ENCODE measurements around the gene NRXN3. TPM values are rescaled to one million over a fixed set of nuclear protein-coding genes. Genes with fewer than 3 reads are reported as not detected.

The NRXN3 gene
- total RNA-seq, 1 experiment from 2014 or later: 0.07 TPM

DNA sequence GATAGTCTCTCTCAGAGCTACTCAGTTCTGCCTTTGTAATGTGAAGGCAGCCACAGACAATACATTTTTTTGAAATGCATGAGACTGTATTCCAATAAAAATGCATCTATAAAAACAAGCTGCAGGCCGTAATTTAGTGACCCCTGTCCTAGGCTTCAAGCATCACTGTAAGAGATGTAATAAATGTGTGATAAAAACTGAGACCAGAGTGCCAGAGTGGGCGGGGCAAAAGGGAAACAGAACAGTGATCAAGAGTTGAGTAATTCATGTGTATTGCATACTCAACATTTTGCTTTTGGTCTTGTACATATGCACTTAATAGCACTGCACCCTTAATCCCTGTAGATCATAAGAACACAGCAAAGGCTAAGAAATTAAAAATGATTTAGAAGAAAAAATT lies 1297.7 kb downstream of the NRXN3 start:
- Histone ChIP-seq H3K9me3 (no peaks in the 10 kb centered on the region), H3K4me3 (no peak overlapping the region), H3K36me3 (no peaks in the 10 kb centered on the region), H3K27me3 (no peaks in the 10 kb centered on the region)
- no peak for DNase-seq

DNA sequence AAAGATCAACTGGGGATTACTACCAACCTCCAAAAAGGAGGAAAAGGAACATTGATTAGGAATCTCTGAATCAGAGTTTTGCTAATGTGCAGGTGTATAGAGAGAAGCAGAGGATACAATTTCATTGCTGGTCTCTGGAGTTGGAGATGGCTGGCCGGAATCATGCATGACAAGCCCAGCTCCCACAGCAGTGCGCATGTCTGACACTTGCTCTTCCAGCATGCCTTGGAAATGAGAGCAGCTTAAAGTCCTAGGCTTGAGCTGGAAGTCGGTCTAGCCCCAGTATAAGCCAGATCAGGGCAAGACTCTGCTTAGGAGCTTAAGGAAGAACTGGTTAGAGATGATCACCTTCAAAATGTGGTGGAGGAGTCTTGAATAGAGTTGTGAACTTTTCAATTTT lies 1298.3 kb downstream of the NRXN3 start:
- H3K9me3 ChIP-seq: no peaks in the 10 kb centered on the region
- DNase-seq: no peak
- H3K36me3 ChIP-seq: no peaks in the 10 kb centered on the region
- no peak overlapping the region for H3K4me3 ChIP-seq
- no peaks in the 10 kb centered on the region for H3K27me3 ChIP-seq

DNA sequence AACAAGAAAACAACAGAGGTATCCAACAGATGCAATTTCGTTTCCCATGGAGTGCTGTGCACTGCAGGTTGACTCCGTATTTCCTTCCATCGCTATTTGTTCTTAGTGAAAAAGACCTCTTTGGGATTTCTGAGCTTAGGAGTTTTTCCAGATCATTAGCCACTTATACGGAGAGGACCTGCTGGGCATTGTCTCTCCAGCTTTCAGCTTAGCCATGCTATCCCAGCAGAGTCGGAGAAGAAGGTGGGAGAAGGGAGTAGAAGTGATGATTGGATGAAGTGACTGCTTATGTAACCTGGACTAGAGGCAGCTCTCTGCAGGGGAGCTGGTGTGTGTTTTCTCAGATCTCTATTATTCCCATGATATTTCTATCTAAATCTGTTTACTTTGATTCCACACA lies 1303.5 kb downstream of the NRXN3 start:
- no peak for DNase-seq
- H3K36me3 ChIP-seq: no peaks in the 10 kb centered on the region
- H3K27me3 ChIP-seq: no peaks in the 10 kb centered on the region
- no peaks in the 10 kb centered on the region for H3K9me3 ChIP-seq
- H3K4me3 ChIP-seq: no peak overlapping the region

DNA sequence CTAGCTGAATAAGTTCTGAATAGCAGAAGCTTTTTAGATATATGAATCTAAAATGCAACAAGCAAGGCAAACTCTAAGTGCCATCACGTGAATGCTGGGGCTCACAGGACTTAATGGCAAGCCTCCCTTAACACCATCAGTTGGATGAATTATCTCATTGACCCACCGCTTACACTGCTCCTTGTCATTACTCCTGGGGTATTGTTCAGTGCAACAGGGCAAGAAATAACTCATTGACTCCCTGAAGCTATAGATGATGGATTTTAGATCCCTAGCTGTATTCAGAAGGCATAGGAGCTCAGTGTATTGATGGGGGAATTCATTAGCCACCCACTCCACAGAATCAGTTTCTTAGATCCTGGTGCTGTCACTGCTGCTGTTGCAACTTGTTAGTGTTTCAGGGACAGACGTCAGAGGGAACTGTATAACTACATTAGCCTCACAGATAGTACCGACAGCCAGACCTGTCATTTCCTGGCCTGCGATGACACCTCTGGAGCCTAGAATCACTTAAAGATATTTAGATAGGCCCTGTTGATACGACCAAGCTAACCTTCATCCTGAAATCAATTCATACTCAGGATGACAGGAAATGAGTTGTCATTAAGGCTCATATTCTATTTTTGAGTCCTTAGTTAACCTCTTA lies 1305.8 kb downstream of the NRXN3 start:
- H3K27me3 ChIP-seq: no peaks in the 10 kb centered on the region
- no peaks in the 10 kb centered on the region for H3K9me3 ChIP-seq
- H3K36me3 ChIP-seq: no peaks in the 10 kb centered on the region
- DNase-seq: no peak
- H3K4me3 ChIP-seq: no peak overlapping the region

DNA sequence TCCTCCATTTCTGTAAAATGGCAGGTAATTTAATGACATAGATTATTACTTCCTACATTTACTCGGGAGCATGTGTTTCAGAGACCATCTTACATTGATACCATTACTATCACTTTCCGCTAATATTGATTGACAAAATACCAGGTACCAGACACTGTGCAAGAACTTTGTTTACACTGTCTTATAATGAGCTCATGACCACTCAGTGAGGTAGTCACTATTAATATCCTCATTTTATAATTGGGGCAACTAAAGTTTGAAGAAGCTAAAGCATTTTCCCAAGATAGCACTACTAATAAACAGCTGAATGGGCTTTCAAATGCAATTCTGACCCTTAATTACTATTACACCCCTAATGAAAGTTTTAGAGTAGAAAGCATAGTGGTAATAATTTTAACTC lies 1306.4 kb downstream of the NRXN3 start:
- Histone ChIP-seq H3K4me3 (no peak overlapping the region), H3K27me3 (no peaks in the 10 kb centered on the region), H3K9me3 (no peaks in the 10 kb centered on the region), H3K36me3 (no peaks in the 10 kb centered on the region)
- DNase-seq: no peak

DNA sequence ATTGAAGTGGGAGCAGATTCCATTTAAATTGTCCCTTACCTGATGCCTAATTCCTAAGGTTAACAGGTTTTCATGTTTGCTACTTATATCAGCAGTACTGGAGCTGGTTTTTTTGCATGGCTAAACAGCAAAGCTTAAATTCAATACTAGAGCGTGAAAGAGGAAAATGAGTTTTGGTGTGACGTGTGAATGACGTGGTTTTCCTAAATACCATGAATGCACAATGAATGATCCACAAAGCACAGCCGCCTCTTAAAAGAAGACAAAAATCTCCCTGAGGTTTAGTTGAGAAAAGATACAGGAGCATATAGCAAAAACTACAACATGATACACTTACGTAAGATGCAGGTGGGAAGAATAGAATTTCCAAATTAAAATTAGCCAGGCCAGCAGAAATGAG lies 1310.0 kb downstream of the NRXN3 start:
- Histone ChIP-seq H3K27me3 (no peaks in the 10 kb centered on the region), H3K36me3 (no peaks in the 10 kb centered on the region), H3K4me3 (no peak overlapping the region), H3K9me3 (no peaks in the 10 kb centered on the region)
- no peak for DNase-seq

DNA sequence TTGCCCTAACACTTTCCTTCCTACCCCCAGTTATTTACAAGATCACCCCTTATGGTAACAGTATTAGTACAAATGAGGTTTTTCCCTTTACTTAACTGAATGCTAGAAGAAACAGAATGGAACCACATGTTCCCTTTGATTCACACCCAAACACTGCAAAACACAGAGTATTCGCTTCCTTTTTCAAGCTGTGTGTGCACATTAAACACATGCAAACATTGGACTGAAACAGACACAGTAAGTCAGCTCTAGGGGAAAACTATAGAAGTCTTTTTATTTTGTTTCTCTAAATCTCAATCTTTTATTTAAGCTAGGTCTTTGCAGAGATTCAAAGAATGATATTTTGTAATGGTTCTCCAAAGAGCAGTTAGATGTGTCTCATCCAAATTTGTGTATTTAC lies 1312.7 kb downstream of the NRXN3 start:
- no peak for DNase-seq
- H3K4me3 ChIP-seq: no peak overlapping the region
- no peaks in the 10 kb centered on the region for H3K36me3 ChIP-seq
- H3K9me3 ChIP-seq: no peaks in the 10 kb centered on the region
- no peaks in the 10 kb centered on the region for H3K27me3 ChIP-seq

DNA sequence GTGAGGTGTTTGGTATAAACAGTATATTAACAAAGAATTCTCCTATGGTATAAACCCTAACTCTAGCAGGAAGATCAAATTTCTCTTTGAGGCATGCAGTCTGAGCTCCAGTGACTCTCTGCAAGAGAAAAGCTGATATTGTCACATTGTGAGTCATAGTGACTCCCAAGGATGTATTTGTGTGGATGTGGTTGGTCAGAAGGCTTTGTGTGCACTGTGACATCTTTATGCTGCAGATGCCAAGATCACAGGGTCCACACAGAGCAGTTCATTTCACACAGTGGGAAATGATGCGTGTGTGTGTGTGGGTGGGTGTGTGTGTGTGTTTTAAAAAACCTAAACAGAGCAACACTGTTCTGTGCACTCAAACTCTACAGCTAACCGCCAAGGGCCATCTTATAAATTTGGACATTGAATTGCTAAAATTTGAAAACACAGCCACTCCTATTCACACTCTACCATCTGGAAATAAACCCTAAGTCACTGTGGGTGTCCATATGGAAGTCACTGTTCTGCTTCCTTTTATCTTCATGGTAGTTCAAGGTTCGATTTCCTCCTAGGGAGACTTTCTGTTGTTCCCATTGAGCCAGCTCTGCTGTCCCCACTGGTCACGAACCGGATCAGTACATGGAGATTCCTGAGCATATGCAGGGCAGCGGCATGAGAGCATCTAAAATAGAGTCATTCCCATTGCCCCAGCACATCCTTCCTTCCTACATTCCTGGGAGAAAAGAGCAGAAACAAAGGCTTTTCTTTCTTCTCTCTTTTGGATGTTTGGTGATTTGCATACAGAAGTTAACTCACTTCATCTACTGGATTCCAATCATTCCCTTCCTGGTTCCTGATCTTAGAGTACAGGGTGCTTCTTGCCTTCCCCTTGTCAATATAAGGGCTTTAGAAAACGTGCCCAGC lies 1313.6 kb downstream of the NRXN3 start:
- no peaks in the 10 kb centered on the region for H3K9me3 ChIP-seq
- H3K27me3 ChIP-seq: no peaks in the 10 kb centered on the region

DNA sequence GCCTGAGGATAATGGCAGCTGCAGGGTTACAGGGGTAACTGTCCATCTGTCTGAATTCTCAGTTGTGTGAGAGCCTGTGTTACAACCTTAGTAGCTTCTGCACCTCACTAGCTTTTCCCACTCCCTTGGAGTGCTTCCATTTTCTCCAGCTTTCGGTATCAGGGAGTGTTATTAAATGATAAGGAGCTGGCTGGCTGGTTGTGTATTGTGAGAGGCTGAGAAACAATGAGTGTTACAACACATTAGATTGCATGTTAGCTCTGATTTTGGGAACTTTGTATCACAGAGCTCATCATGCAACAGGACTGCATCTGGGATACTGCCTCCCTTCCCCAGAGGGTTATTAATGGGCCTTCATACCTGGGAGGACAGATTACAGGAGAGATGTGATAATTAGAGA lies 1317.5 kb downstream of the NRXN3 start:
- Histone ChIP-seq H3K4me3 (no peak overlapping the region), H3K27me3 (no peaks in the 10 kb centered on the region), H3K36me3 (no peaks in the 10 kb centered on the region), H3K9me3 (no peaks in the 10 kb centered on the region)
- DNase-seq: no peak

More for the DNA sequence above, 1313.6 kb downstream of the NRXN3 start:
- no peak overlapping the region for H3K4me3 ChIP-seq
- DNase-seq: no peak
- no peaks in the 10 kb centered on the region for H3K36me3 ChIP-seq

DNA sequence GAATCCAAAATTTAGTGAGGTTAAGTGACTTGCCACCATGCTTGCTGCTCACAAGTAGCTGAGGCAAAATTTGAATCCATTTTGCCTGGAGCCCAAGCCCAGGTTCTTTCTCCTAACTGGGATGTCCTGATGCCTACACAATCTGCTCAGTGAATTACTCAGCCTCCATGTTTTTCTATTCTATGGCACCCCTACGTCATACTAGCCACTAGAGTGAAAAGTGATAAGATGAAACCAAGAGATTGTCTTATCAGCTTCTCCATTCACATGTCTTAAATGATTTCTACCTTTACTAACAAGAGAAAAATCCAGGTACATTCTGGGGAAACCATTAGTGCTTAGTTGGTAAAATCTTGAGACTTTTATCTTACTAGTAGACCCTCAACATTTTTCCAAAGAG lies 1321.0 kb downstream of the NRXN3 start:
- Histone ChIP-seq H3K9me3 (no peaks in the 10 kb centered on the region), H3K27me3 (no peaks in the 10 kb centered on the region), H3K36me3 (no peaks in the 10 kb centered on the region), H3K4me3 (no peak overlapping the region)
- DNase-seq: no peak

DNA sequence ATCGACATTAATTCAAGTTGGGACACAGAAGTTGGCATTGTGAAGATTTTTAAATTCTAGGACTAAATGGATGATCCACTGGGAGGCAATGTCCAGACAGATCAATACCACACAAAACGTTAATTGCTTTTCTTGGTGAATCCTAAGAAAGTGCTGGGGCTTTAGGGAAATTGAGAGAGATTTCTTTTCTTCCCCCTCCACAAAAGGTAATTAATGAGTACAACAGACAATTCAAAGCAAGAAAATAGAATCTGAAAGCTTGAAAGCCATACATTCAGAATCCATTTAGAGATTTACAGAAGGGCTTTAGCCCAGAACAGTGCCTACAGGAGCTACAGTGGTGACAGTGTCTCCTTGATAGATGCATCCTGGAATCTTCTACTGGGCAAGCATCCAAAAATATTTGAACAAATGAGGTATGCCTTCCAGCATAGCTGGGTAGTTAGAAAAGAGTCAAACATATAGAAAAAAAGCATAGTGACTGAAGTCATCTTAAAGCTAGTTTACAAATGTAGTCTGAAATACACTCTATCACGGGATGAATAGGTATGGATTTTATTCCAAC lies 1323.0 kb downstream of the NRXN3 start:
- no peaks in the 10 kb centered on the region for H3K9me3 ChIP-seq
- no peaks in the 10 kb centered on the region for H3K27me3 ChIP-seq
- H3K36me3 ChIP-seq: no peaks in the 10 kb centered on the region
- no peak overlapping the region for H3K4me3 ChIP-seq
- DNase-seq: no peak

DNA sequence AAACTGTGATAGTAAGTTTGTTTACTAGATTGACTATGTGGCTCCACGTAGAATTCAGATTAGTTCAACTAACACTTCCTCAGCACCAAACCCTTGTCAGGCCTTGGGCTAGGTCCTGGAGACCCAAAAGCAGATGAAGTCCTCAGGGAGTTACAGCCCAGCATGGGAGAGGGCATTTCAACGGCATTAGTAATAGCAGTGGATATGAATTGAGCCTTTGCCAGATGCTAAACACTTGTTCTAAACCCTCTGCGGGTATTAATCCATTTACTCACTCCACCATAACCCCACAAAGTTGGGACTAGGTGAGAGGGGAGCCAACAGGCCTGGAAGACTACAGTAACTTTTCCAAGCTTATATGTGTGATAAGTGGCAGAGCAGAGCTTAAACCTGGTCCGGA lies 1326.5 kb downstream of the NRXN3 start:
- H3K9me3 ChIP-seq: no peaks in the 10 kb centered on the region
- H3K4me3 ChIP-seq: no peak overlapping the region
- H3K27me3 ChIP-seq: no peaks in the 10 kb centered on the region
- DNase-seq: peak; percentile 7
- H3K36me3 ChIP-seq: no peaks in the 10 kb centered on the region

DNA sequence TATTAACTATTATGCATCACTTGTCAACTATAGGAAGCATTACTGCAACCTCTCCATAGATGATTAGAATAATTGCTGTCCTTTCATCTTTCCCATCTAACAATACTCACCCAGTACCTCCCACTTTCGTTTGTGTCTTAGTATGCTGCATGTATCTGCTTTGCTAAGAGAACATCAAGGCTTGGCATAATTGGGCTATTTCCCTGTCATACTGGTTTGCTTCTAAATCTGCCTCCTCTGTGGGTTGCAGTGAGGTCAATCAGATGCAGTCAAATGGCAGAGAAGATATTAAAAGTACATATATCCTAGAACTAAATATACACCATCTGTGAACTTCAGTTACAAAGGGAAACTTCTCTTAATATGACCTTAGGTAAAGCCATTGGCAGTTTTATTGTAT lies 1330.3 kb downstream of the NRXN3 start:
- DNase-seq: no peak
- Histone ChIP-seq H3K4me3 (no peak overlapping the region), H3K9me3 (no peaks in the 10 kb centered on the region), H3K36me3 (no peaks in the 10 kb centered on the region), H3K27me3 (no peaks in the 10 kb centered on the region)

DNA sequence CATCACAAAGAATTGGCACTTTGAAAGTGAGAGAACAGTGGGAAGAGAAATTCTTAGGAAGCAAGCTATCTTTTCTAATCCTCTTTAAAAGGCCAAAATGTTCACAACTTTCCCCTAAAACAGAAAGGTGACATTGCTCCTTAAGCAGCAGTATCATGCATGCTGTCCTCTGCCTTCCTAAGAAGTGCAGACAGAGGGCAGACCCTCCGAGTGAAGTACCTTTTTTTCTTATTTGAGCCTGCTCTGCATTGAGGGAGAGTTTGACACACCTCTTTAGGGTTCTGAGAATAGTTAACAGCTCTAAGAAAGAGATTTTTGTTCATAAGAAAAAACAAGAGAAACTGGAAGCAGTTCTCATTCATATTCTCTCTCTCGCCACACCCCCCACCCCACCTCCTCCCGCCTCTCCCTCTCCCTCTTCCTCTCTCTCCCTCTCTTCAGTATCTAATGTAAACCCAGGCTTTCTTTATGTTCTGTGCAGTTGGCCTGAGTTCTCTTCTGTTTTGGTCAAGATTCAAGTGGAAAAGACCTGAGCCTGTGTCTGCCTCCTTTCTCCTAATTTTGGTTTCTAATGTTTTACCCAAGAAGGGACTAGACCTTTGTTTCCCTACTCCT lies 1332.1 kb downstream of the NRXN3 start:
- no peaks in the 10 kb centered on the region for H3K9me3 ChIP-seq
- no peak for DNase-seq
- H3K36me3 ChIP-seq: no peaks in the 10 kb centered on the region
- no peaks in the 10 kb centered on the region for H3K27me3 ChIP-seq
- no peak overlapping the region for H3K4me3 ChIP-seq

DNA sequence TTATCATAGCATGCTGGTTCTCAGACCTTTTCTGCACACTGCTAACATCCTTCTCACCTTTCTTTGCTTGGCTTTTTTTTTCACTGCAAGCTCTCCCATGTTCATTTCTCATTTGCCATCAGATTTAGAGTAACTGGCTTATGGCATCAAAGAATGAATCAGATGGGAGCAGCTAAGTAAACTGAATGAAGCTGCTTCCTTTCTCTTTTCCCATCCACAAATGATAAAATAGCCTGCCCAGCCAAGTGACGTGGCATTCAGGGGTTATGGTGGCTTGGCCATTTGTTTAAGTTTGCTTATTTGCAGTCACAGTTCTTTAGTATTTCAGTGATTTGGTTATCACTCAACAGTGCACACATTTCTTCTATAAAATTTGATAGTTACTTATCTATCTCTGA lies 1332.6 kb downstream of the NRXN3 start:
- no peak overlapping the region for H3K4me3 ChIP-seq
- no peaks in the 10 kb centered on the region for H3K36me3 ChIP-seq
- H3K9me3 ChIP-seq: no peaks in the 10 kb centered on the region
- no peak for DNase-seq
- no peaks in the 10 kb centered on the region for H3K27me3 ChIP-seq

DNA sequence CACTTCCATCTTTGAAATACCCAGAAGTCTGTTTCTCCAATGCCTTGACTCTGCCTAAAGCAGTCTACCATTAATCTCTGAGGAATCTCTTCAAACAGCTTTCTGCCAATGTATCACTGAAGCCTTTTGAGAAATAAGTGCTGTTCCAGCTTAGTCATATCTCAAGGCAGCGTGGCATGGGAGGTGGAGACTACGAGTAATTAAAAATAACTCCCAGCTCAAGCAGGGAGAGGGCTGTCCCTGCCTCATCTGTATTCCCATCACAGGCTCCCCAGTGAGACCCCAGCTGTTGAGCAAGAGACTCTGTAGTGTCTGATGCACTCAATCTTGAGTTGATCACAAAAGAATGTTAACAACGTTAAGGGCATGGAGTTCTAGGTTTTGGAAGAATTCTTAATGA lies 1340.5 kb downstream of the NRXN3 start:
- Histone ChIP-seq H3K27me3 (no peaks in the 10 kb centered on the region), H3K36me3 (no peaks in the 10 kb centered on the region), H3K9me3 (no peaks in the 10 kb centered on the region), H3K4me3 (no peak overlapping the region)
- peak; percentile 7 for DNase-seq

DNA sequence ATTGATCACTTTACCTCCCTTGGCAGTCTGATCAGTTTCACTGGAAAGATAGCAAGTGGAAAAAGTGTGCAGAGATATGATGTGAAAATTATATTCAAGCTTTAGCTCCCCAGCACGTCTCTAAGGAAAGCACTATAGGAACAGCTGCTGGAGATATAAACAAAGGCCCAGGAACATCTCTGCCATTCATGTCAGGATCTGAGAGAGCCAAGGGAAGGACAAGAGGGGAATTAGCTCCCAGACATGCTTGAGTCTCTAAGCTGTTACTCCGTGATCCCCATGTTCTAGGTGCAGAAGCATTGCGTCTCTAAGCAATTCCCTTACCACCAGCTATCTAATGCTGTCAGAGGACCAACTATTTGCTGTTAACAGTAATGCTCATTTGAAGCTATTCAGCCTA lies 1341.0 kb downstream of the NRXN3 start:
- Histone ChIP-seq H3K27me3 (no peaks in the 10 kb centered on the region), H3K9me3 (no peaks in the 10 kb centered on the region), H3K36me3 (no peaks in the 10 kb centered on the region), H3K4me3 (no peak overlapping the region)
- no peak for DNase-seq

Data from MG63 (cell line).